Gastrocnemius medialis (tissue), 4 donors: ENCODE measurements around the gene FBXO33.

Source experiments
- CTCF ChIP-seq, 5 experiments: fragments of 450-650 bp in 3 of 5; fragments of 200-600 bp in 2 of 5; sonication (generic) in 2 of 5; IDR thresholded peaks in 4 of 5; conservative IDR thresholded peaks in 1 of 5; 1 replicate in 4 of 5; 2 replicates in 1 of 5; pipeline ENCODE4 v1.5.1; 2016 to 2019; ENCODE audit warnings: antibody characterized with exemption in 5 of 5, mild to moderate bottlenecking in 3 of 5, moderate library complexity in 3 of 5
- POLR2A ChIP-seq, 2 donors: fragments of 450-650 bp; IDR thresholded peaks; one replicate each; pipeline ENCODE4 v1.6.1; 2017; ENCODE audit warnings: antibody characterized with exemption in 2 of 2, mild to moderate bottlenecking in 2 of 2, moderate library complexity in 2 of 2

GRCh38 chr14:39406560-39406959 is 25.7 kb downstream of the FBXO33 start:
- TF ChIP-seq CTCF (IDR thresholded peaks at IDR 0.05 in 4 of 5, conservative IDR thresholded peaks at IDR 0.05 in 1 of 5), result no peak
- TF ChIP-seq POLR2A (IDR thresholded peaks at IDR 0.05), result no peak
